ENCODE measurements around the gene MAST4. TPM values are rescaled to one million over a fixed set of nuclear protein-coding genes. Genes with fewer than 3 reads are reported as not detected.

The MAST4 gene
- total and polyA plus RNA-seq, 2 of the 4 experiments (the other 2 are of a cell fraction), result 4.8 to 6.8 TPM

GRCh38 chr5:66642538-66642937 is 46.3 kb downstream of the MAST4 start:
- Histone ChIP-seq H3K4me2 (ENCODE audit: low read depth, low read length) (no peak overlapping the region), H4K91ac (ENCODE audit: insufficient read depth, low read depth, low read length) (no peak overlapping the region), H2AK5ac (ENCODE audit: low read depth, low read length) (no peak overlapping the region), H3K14ac (replicated peaks; ENCODE audit: low read depth, low read length) (no peak overlapping the region), H2AFZ (replicated peaks; ENCODE audit: low read length, poor library complexity) (no peak overlapping the region), H2BK5ac (ENCODE audit: low read depth, low read length, poor library complexity, severe bottlenecking) (no peak overlapping the region), H2BK20ac (ENCODE audit: low read depth, low read length) (no peak overlapping the region), H3K4me1 (ENCODE audit: control insufficient read depth, insufficient read depth, low read length) (no peaks in the 10 kb centered on the region), H3K56ac (ENCODE audit: extremely low read depth, insufficient read depth, low read length) (no peak overlapping the region), H3K23ac (ENCODE audit: low read depth, low read length) (no peak overlapping the region), H2BK15ac (ENCODE audit: low read depth, low read length) (no peak overlapping the region), H3K4me3 (ENCODE audit: insufficient read depth, low read depth, low read length) (no peak overlapping the region), H3K27me3 (ENCODE audit: control insufficient read depth, insufficient read depth, low read length) (no peaks in the 10 kb centered on the region), H3K4ac (ENCODE audit: low read depth, low read length) (no peak overlapping the region), H3K9me1 (ENCODE audit: insufficient read depth, low read length) (no peaks in the 10 kb centered on the region), H4K5ac (ENCODE audit: low read depth, low read length) (no peak overlapping the region), H3K9ac (ENCODE audit: low read depth, low read length) (no peak overlapping the region), H3K79me1 (ENCODE audit: low read depth in 1 of 2, low read length in 2 of 2) (no peaks in the 10 kb centered on the region), H2BK120ac (ENCODE audit: low read depth, low read length) (no peak overlapping the region), H3K27ac (ENCODE audit: insufficient read depth, low read length) (no peak overlapping the region), H3K18ac (ENCODE audit: low read depth, low read length) (no peak overlapping the region), H2AK9ac (replicated peaks; ENCODE audit: low read depth, low read length, poor library complexity) (no peak overlapping the region), H4K20me1 (ENCODE audit: insufficient read depth, low read length) (no peaks in the 10 kb centered on the region), H4K8ac (ENCODE audit: low read depth in 2 of 2, low read length in 2 of 2) (no peak overlapping the region), H3K9me3 (ENCODE audit: control insufficient read depth, insufficient read depth, low read length) (no peaks in the 10 kb centered on the region), H3K36me3 (ENCODE audit: control insufficient read depth, insufficient read depth, low read length) (no peaks in the 10 kb centered on the region)
- ChIA-PET POLR2A (ENCODE audit: unreplicated experiment) (no interaction called here), CTCF (no interaction called here)
- ATAC-seq (ENCODE audit: low read depth), result no peak
- WGBS, 2 experiments (ENCODE audit: extremely low coverage in 2 of 2, insufficient read length in 1 of 2), result 0% methylated on average over 1 of the region's 3 CpGs; no CpG with 5 or more reads in 1 of the 2 experiments
- intact Hi-C loops (cut with micrococcal nuclease), result no loop called here
- dilution Hi-C loops (cut with HindIII; ENCODE audit: low sequenced_read_pairs, unreplicated experiment), result no loop called here
- TF ChIP-seq SMC3 (IDR thresholded peaks at IDR 0.05; ENCODE audit: low read depth, low read length) (no peak), MXI1 (IDR thresholded peaks at IDR 0.05; ENCODE audit: borderline replicate concordance, low read depth, low read length) (no peak), BHLHE40 (IDR thresholded peaks at IDR 0.05; ENCODE audit: low read depth, low read length) (no peak), FOS (IDR thresholded peaks at IDR 0.05; ENCODE audit: low read depth, low read length) (no peak), MAFK (IDR thresholded peaks at IDR 0.05; ENCODE audit: low read depth, low read length) (no peak), ELK1 (IDR thresholded peaks at IDR 0.05; ENCODE audit: borderline replicate concordance, low read depth, low read length) (no peak), CHD1 (IDR thresholded peaks at IDR 0.05; ENCODE audit: low read depth, low read length) (no peak), CEBPB (IDR thresholded peaks at IDR 0.05; ENCODE audit: low read depth, low read length) (no peak), RFX5 (IDR thresholded peaks at IDR 0.05; ENCODE audit: low read depth, low read length) (no peak), NFE2L2 (IDR thresholded peaks at IDR 0.05; ENCODE audit: low read depth, low read length) (no peak)
- TF ChIP-seq, protein P1, sequence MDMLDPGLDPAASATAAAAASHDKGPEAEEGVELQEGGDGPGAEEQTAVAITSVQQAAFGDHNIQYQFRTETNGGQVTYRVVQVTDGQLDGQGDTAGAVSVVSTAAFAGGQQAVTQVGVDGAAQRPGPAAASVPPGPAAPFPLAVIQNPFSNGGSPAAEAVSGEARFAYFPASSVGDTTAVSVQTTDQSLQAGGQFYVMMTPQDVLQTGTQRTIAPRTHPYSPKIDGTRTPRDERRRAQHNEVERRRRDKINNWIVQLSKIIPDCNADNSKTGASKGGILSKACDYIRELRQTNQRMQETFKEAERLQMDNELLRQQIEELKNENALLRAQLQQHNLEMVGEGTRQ (IDR thresholded peaks at IDR 0.05; ENCODE audit: low read depth, low read length), result no peak
- DNase-seq, result no peak
- BruUV-seq (replicated peaks), result no TSS peak
- in situ Hi-C loops (cut with MboI; ENCODE audit: low sequenced_read_pairs), result no loop called here

All from IMR-90 (cell line).